ENCODE data around the gene DACT3. TPM values are rescaled to one million over a fixed set of nuclear protein-coding genes. Genes with fewer than 3 reads are reported as not detected.

The DACT3 gene, protein sequence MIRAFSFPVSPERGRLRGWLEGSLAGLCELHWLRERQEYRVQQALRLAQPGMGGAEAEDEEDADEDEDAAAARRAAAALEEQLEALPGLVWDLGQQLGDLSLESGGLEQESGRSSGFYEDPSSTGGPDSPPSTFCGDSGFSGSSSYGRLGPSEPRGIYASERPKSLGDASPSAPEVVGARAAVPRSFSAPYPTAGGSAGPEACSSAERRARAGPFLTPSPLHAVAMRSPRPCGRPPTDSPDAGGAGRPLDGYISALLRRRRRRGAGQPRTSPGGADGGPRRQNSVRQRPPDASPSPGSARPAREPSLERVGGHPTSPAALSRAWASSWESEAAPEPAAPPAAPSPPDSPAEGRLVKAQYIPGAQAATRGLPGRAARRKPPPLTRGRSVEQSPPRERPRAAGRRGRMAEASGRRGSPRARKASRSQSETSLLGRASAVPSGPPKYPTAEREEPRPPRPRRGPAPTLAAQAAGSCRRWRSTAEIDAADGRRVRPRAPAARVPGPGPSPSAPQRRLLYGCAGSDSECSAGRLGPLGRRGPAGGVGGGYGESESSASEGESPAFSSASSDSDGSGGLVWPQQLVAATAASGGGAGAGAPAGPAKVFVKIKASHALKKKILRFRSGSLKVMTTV
- 6.2 and 8.0 TPM in 2 replicates for total RNA-seq

DNA sequence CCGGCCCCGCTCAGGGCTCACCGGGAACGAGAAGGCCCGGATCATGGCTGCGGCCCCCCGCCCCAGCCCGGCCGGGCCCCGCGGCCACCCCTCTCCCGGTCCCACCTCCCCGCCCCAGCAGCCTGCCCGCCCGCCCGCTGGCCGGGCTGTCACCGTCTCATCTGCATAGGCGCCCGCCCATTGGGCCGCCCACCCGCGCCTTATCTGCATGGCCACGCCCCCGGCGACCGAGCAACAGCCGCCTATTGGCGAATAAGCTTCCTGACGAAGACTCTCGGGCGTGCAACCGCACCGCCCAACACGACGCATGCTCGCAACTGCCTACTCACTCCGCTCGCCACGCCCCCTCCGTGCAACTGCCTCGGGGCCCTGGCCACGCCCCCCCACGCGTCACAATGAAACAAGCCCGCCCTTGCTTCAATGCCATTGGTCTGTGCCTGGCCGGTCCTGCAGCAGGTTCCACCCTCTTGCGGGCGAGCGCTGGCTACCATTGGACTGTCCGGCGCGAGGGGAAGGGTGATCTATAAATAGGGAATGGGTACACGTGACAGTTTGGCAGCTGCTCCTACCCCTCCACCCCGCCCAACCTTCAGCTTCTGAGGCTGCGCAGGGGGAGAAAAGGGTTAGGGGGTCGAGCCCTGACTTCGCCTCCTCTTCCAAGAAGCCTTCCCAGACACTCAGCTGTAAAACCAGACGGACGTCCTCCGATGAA, at the start of gene DACT3:
TSS of gene DACT3 (minus strand) at position 163 of the 712 bp plus-strand sequence. CDS start at position 45, 118 bp downstream.

DNA sequence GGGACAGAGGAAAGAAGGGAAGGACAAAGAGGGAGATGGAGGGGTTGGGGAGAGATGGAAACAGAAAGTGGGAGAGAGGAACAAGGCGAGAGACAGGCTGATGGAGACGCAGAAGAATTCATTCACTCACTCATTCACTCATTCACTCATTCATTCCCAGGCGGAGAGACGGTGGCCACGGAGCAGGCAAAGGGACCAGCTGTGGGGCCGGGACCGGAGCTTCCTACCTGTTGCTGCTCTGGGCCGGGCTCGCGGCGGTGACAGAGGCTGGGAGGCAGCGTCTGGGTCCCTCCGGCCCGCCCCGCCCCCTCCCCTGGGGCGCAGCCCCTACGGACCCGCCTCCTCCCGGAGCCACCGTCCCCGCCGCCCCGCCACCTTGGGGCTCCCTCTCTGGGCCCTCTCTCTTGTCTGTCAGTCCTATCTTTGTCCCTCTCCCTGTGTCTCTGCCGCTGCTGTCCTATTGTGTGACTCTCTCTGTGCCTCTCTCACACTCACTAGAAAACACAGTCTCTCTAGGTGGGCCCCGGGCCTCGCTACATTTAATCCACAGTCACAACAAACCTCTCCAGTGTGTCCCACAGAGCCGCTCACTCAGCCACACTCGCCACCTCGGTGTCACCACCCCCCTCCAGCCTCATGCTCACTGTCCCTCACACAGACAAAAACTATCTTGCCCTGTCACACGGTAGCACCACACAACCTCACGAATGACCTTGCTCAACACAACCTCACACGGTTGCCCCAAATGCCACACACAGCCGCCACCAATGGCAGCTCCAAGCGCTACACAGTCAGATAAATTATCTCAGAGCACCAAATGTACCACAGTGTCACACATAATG, 24.8 kb downstream of the DACT3 start, which contains the start of gene GNG8:
TSS of gene GNG8 (minus strand) at position 283 of the 842 bp plus-strand sequence. CDS start 1,520 bp downstream, outside the sequence.

DNA sequence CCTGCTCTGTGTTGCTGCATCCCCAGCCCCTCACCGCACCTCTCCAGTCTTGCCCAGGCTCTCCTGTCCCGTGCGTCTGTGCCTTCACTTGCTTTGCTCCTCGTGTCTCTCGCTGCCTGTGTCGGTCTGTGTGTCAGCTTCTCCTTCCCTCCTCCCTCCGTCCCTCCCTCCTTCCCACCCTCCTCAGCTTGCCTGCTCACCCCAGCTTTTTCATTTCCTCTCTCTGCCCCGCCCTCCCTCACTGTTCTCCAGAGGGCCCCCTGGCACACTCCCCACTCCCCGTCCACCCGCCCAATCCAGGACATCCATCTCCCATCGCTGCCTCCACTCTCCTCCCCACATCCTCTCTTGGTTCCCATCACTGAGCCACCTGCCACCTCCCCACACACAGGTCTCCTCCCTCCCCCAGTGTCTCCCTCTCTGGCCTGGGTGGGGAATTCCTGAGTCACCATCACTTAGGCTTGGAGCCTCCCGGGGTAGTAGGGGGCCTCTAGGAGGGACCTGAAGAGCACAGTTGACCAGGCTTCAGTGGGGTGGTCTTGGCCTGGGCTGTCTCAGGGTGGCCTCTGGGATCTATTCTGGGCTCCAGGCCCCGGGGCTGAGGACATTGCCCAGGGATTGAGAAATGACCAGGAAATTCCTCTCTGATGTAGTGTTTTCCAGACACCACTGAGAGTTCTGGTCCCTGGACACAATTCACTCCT, 35.9 kb downstream of the DACT3 start, which contains the start of gene PTGIR:
TSS of gene PTGIR (minus strand) at position 132 of the 704 bp plus-strand sequence. CDS start 864 bp downstream, outside the sequence.

DNA sequence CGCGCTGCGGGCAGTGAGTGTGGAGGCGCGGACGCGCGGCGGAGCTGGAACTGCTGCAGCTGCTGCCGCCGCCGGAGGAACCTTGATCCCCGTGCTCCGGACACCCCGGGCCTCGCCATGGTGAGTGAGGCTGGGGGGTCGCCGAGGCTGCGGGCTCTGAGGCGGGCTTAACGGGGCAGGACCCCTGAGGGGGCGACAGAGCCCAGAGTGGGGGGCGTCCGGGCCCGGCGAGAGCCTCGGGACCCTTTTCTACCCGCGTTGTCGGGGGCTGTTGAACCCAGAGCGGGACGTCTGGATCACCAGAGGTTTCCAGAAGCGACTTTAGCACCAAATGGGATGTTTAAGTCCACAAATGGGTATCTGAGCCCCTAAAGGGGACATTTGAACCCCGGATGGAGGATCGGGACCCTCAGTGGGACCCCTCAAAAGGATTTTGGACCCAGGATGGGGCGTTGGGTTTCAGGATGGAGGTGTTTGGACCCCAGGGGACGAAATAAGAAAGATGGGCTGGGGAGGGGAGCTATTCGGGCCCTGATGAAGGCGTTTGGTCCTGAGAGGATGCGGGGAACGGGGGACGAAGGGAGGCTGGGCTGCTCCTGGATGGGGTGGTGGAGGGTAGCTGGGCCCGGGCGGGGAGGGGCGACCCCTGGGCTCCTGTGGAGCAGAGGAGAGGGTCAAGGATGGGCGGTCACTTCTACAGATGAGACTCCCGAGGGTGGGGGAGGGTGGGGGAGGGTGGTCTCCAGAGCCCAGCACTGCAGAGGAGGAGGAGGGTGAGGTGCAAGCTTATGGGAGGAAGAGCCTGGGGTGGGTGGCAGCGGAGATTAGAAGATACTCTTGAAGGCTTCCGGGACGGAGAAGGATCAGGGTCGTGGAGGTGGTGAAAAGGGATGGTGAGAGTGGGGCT, 59.4 kb downstream of the DACT3 start, which contains the start of gene CALM3:
TSS of gene CALM3 (plus strand) at position 13 of the 907 bp plus-strand sequence. CDS start at position 118, 105 bp downstream.

Other genes with a start within 250 kb of the DACT3 start
- 30.4 and 37.2 TPM in 2 replicates for gene CCDC8, start 247.6 kb downstream of the DACT3 start, total RNA-seq
- gene PNMA8C, start 232.2 kb downstream of the DACT3 start, total RNA-seq, result 0.25 and 0.33 TPM in 2 replicates
- 4.3 and 13.0 TPM in 2 replicates for gene PNMA8A, start 189.6 kb downstream of the DACT3 start, total RNA-seq
- 0.44 and 1.00 TPM in 2 replicates for gene PNMA8B, start 165.3 kb downstream of the DACT3 start, total RNA-seq
- 257 and 324 TPM in 2 replicates for gene CALM3, start 59.9 kb downstream of the DACT3 start, total RNA-seq
- 3.7 and 6.2 TPM in 2 replicates for gene PTGIR, start 36.1 kb downstream of the DACT3 start, total RNA-seq
- not detected in 2 replicates for gene GNG8, start 25.0 kb downstream of the DACT3 start, total RNA-seq
- 14.7 and 21.6 TPM in 2 replicates for gene PRKD2, start 55.9 kb upstream of the DACT3 start, total RNA-seq
- gene FKRP, start 84.9 kb upstream of the DACT3 start, total RNA-seq, result 25.7 and 27.2 TPM in 2 replicates
- 54.5 and 62.4 TPM in 2 replicates for gene STRN4, start 85.3 kb upstream of the DACT3 start, total RNA-seq
- gene SLC1A5, start 127.4 kb upstream of the DACT3 start, total RNA-seq, result 213 and 333 TPM in 2 replicates
- 124 and 142 TPM in 2 replicates for gene AP2S1, start 189.7 kb upstream of the DACT3 start, total RNA-seq
- gene ARHGAP35, start 199.8 kb upstream of the DACT3 start, total RNA-seq, result 39.3 and 58.6 TPM in 2 replicates